Hematopoietic multipotent progenitor cell (in vitro differentiated cells): Measurements from ENCODE around the gene SERPINB6. TPM values are rescaled to one million over a fixed set of nuclear protein-coding genes. Genes with fewer than 3 reads are reported as not detected.
"Not testable (repeated sequence)": the region's sequence is repeated elsewhere in the genome, so short reads cannot be mapped to it uniquely, and the experiment has no call there.

Experiments
- DNase-seq, 3 donors: peaks; one replicate each; pipeline ENCODE4 v3.0.0-alpha.2; 2011 to 2015; ENCODE audit warnings: low read depth in 2 of 3, low spot score in 2 of 3
- total RNA-seq: library from RNA; depleted of rRNA; stranded (reverse); fragments of >200 nt; gene quantifications from one replicate; pipeline ENCODE4 v1.2.3, GENCODE V29; 2012

The SERPINB6 gene
- total RNA-seq, 1 donor, result 113 TPM

DNA sequence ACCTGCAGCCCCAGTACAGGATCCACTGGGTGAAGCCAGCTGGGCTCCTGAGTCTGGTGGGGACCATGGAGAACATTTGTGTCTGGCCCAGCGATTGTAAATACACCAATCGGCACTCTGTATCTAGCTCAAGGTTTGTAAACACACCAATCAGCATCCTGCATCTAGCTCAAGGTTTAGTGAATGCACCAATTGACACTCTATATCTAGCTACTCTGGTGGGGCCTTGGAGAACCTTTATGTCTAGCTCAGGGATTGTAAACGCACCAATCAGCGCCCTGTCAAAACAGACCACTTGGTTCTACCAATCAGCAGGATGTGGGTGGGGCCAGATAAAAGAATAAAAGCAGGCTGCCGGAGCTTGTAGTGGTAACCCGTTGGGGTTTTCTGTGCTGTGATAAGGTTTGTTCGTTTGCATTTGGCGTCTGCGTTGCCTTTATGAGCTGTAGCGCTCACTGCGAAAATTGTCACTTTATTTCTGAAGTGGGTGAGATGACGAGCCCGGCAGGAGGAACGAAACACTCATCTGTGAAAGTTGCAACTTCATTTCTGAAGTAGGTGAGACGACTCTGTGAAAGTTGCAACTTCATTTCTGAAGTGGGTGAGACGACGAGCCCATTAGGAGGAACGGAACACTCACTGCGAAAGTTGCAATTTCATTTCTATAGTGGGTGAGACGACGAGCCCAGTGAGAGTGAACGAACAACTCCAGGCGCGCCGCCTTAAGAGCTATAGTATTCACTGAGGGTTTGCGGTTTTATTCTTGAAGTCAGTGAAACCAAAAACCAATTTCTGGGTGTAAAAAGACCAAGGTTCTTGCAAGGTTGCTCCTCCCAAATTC lies 31.1 kb downstream of the SERPINB6 start:
- peak in 2 of 3 donors; percentile 42 to 53 for DNase-seq

DNA sequence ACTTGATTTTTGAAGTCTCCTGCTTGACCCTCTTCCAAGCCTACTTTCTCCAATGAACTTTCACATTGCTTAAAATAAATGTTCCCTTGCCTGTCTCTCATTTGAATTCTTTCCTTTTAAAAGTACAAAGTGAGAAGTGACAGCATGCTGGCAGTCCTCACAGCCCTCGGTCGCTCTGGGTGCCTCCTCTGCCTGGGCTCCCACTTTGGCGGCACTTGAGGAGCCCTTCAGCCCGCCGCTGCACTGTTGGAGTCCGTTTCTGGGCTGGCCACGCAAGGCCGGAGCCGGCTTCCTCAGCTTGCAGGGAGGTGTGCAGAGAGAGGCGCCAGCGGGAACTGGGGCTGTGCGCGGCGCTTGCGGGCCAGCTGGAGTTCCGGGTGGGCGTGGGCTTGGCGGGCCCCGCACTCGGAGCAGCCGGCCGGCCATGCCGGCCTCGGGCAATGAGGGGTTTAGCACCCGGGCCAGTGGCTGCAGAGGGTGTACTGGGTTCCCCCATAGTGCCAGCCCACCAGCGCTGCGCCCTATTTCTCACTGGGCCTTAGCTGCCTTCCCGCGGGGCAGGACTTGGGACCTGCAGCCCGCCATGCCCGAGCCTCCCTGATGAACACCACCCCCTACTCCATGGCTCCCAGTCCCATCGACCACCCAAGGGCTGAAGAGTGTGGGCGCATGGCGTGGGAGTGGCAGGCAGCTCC lies 31.9 kb downstream of the SERPINB6 start:
- no peak for DNase-seq

DNA sequence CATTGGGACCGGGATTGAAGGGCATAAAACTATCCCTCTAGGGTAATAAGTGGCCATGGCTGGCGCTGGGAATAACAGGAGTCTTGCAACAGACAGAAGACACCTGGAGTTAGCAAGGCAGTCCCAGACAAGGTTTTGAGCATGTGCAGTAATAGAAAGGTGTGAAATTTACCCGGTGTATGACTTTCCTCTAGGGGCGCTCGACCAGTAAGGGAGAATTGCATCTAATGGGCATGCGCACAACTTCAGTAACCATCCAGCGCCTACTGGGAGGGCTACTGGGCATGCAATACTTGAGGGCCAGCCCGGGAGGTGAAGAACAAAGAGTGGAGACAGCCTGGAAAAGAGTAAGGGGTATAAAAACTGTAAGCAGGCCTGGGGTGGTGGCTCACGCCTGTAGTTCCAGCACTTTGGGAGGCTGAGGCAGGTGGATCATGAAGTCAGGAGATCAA lies 32.7 kb downstream of the SERPINB6 start:
- no peak for DNase-seq

DNA sequence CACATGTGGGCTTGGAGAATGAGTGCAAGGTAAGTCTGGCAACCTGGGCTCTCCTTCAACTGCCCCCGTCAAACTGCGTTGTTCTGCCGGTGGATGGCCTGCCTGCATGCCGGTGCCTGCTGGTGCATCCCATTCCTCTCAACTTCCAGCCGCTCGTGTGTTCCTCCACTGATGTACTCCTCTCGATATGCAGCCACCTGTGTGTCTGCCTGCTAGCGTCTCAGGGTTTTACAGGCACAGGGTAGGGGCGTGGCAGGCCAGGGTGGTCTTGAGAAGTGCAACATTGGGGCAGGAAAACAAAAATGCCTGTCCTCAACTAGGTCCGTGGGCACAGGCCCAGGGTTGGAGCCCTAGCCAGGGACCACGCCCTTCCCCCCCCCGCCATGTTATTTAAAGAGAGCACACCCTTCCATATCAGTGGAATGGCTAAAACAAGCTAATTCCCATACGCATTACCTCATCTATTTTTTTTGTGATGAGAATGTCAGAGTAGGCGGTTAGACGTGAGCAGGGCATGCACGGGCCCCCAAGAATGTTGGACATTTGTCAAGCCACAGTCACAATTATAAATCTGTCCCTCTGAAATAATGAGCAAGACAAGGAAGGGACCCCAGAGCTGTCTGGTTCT lies 33.2 kb downstream of the SERPINB6 start:
- no peak for DNase-seq

DNA sequence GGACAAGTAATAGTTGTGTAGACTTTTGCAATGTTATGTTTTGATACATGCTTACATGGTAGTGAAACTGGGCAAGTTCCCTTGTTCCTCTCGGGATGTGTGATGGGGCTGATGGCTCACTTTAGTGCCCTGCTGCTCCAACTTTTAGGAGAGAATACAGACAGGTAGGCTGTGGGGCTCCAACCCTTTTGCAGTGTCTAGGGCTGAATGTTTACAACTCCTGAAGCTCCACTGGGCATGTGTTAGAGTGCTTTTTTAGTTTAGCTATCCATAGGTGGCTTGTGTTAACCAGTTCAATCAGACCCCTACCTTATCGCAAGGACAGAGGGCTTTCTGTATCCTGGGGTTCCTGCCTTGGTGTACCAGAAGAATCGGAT lies 33.8 kb downstream of the SERPINB6 start:
- DNase-seq, result no peak

DNA sequence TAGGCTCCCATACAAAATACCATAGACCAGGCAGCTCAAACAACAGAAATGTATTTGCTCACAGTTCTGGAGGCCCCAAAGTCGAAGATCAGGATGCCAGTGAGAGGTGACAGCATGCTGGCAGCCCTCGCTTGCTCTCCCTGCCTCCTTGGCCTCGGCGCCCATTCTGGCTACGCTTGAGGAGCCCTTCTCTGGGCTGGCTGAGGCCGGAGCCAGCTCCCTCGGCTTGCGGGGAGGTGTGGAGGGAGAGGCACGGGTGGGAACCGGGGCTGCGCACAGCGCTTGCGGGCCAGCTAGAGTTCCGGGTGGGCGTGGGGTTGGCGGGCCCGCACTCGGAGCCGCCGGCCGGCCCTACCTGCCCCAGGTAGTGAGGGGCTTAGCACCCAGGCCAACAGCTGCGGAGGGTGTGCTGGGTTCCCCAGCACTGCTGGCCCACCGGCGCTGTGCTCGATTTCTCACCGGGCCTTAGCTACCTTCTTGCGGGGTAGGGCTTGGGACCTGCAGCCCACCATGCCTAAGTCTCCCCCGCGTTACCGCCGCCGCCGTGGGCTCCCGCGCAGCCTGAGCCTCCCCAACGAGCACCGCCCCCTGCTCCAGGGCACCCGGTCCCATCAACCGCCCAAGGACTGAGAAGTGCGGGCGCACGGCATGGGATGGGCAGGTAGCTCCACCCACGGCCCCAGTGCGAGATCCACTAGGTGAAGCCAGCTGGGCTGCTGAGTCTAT lies 35.6 kb downstream of the SERPINB6 start:
- no peak for DNase-seq

DNA sequence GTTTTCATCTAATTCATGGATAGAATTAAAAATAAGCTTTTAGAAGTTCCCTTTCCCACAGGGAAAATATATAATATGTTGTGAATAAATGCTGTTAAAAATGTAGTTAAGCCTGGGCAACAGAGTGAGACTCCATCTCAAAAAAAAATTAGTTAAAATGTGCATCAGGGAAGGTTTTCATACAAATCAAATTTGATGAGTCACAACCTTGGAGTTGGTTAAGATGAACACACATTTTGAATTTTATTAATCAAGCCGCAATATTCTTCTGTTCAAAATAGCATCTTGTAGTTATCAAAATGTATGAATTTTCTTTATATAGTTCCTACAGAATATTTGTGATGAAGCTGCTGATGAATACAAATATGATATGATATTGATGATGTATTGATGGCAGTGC lies 37.3 kb downstream of the SERPINB6 start:
- DNase-seq, result no peak

DNA sequence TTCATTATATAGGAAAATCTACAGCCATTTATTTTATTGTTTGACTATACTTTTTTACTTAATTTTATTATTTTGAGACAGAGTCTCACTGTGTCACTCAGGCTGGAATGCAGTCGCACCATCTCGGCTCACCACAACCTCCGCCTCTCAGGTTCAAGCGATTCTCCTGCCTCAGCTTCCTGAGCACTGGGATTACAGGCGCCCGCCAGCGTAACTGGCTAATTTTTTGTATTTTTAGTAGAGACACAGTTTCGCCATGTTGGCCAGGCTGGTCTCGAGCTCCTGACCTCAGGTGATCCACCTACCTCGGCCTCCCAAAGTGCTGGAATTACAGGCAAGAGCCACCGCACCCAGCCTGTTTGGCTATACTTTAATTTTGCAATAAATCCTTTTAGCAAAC lies 38.5 kb downstream of the SERPINB6 start:
- DNase-seq, result not testable (repeated sequence)

DNA sequence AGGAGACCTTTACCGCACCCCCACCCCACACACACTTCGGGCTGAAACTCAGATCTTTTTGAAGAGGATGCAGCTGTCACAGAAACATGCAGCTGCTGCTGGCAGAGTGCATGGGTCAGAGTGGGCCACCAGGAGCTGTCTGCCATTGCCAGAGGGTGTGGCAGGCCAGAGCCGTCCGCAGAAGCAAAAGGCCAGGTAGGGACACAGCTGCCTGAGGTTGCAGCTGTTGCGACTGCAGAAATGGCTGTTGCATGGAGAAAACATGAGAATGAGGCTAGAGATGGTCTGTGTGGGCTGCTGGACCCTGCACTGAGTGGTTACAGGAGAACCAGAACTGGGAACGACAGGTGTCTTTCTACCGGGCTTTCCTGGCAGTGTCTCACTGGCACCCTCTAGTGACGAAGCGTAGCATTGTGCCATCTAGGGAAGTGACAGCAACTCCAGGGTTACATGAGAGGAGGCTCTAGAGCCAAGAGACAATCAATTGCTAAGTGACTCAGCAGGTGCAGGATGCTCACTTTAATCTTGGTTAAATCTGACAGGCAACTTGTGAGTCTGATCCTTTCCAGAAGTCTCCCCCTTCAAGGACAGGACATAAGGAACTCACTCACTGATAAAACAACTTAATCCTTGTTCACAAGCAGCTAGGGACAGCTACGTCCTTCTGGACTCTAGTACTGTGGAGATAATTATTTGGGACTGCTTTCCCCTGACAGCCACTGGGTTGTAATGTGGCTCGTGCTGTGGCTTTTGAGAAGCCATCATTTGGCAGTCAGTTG lies 39.2 kb downstream of the SERPINB6 start:
- DNase-seq, result peak; percentile 67 to 87 (median 84)

DNA sequence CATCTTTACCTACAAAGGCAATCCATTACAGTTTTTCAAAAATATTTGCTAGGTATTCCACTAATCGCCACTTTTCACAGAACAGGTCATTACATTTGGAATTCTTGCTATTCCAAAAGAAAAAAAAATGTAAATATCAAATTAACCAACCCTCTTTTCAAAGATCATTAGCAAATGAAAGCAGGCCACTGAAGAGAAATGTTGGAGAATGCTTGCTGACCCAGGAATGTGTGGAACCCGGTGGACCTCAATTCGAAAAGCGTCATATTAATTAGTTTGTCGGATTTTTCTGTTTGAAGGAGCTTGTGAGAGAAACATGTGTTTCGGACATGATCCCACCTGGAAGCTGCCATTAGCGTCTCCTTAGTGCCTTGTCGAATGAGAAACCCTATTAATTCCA lies 40.3 kb downstream of the SERPINB6 start:
- DNase-seq, result no peak

DNA sequence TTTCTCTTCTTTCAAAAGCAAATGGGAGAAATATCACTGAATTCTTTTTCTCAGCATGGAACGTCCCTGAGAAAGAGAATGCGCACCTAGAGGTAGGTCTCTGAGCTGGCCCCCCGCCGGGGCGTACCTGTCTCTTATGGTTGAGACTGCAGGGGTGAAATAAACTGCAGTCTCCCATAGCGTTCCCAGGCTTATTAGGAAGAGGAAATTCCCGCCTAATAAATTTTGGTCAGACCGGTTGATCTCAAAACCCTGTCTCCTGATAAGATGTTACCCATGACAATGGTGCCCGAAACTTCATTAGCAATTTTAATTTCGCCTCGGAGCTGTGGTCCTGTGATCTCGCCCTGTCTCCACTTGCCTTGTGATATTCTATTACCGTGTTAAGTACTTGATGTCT lies 43.4 kb downstream of the SERPINB6 start:
- not testable (repeated sequence) for DNase-seq

DNA sequence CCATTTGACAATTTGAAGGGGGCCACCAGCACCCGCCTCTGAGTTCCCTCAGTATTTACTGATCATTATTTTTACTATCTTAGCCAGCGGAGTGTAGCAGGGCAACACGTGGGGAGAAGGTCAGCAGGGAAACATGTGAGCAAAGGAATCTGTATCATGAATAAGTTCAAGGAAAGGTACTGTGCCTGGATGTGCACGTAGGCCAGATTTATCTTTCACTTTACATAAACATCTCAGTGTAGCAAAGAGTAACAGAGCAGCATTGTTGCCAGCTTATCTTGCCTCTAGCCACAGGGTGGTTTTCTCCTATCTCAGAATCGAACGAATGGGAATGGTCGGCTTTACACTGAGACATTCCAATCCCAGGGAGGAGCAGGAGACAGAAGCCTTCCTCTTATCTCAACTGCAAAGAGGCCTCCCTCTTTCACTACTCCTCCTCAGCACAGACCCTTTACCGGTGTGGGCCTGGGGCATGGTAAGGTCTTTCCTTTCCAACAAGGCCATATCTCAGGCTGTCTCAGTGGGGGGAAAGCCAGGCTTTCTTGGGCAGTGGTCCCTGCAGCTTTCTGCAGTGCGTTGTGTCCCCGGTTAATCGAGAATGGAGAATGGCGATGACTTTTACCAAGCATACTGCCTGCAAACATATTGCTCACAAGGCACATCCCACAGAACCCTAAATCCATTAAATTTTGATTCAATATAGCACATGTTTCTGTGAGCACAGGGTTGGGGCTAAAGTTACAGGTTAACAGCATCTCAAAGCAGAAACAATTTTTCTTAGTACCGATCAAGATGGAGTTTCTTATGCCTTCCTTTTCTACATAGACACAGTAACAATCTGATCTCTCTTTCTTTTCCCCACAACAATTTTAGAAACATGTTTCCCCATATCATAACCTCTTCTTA lies 45.3 kb downstream of the SERPINB6 start:
- not testable (repeated sequence) for DNase-seq

DNA sequence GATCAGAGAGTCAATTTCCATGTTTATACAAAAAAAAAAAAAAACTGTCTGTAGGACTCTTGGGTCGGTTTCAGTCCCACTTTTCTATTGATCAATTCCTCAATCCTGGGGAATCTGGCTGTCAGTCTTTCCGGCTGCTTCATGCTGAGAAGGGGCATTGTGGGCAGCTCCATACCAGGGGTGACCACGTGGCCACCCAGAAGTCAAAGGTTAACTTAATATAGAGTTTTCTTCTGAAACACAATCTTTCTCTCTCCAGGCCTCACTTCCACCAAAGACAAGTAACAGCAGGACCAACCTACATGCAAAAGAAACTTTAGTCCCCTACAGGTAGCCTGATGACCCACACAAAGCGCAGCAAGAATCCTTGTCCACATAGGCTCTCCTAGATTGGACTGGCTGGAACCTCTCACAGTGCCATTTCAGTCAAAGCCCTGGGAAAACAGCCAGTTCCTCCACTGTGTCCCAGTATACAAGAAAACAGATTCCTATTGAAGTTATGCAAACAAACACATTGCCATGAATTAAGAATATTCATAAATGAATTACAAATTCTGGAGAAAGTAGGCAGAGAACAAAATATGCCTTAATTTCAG lies 49.7 kb downstream of the SERPINB6 start:
- DNase-seq, result no peak

DNA sequence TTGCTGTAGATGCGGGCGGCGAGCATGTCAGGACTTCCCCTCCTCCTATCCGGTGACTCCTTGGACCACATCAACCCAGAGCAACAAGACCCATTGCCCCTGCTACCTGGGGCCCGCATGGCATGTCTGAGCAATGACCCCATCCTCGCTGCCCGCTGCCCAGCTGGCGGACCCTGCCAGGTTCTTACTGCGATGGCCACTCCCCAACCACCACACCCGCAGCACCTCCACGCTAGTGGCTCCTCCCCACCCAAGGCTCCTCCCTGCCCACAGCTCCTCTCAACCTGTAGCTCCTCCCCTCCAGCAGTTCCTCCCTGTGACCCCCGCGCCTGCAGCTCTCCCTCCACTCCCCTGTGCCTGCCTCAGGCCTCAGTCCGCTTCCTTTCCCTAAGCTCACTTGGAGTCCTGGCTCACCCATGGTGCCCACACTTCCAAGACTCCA lies 50.7 kb downstream of the SERPINB6 start:
- DNase-seq, result no peak

DNA sequence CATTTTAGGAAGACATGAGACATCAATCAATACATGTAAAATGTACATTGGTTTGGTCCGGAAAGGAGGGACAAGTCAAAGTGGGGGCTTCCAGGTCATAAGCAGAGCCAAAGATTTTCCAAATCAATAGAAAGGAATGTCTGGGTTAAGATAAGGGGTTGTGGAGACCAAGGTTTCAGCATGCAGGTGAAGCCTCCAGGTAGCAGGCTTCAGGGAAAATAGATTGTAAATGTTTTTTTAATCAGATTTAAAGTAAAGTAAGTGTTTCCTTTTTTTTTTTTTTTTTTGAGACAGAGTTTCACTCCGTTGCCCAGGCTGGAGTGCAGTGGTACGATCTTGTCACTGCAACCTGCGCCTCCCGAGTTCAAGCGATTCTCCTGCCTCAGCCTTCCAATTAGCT lies 51.5 kb downstream of the SERPINB6 start:
- no peak for DNase-seq

DNA sequence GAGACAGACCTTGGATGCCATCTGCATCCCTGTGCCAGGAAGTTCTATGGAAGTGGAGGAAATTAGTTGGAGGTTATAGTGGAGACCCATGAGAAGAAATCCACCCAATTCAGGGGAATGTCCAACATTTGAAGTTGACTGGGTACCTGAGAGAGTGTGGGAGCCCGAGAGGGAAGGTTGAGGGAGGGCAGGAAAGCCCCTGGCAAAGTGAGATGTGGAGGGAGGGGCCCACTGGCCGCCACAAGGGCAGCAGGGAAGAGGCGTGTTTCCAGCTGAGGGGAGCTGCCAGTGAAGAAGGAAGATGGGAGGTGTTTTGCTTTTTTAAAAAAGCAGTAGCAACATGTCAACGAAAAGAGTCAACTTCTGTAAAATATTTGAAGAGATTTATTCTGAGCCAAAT lies 52.0 kb downstream of the SERPINB6 start:
- no peak for DNase-seq

DNA sequence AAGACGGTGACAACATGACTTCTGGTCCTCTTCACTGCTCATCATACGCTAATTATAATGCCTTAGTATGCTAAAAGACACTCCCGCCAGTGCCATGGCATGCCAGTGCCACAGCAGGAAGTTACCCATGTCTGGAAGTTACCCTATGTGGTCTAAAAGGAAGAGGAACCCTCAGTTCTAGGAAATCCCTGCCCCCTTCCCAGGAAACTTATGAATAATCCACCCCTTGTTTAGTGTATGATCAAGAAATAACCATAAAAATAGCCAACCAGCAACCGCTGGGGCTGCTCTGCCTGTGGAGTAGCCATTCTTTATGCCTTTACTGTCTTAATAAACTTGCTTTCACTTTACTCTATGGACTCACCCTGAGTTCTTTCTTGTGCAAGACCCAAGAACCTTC lies 52.4 kb downstream of the SERPINB6 start:
- DNase-seq, result no peak

DNA sequence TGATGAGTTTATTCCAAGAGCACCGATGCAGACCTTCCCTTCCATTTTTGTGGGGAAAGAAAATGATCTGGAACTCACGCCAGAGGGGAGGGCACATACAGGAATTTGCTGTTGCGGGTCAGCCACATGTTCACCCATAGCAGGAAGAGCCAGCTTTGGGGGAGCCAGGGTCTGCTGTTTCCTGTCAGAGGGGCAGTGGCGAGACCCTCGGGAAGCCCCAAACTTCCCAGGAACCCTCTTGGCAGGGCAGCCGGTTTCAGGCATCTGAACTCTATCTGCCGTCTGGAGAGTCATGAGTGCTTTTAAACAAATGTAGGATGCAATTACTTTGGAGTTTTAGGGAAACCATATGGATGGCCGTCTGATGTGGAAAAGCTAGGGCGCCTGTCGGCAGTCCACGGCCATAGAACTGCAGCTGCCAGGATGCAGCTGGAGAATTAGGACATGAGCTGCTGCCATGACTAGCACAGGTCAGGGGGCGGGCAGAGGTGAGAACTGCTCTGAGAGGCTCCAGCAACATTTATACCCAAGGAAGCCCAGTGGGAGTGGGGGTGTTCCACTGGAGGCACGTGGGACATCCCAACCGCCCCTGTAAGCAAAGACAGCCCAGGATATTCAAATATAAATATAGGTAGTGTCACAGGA lies 53.4 kb downstream of the SERPINB6 start:
- no peak for DNase-seq
